ENCODE measurements around the gene HAGHL.

HAGHL gene

GRCh38 chr16:762595-763268, 35.8 kb downstream of the HAGHL start:
- no peak for ATAC-seq
- TF ChIP-seq CSRNP3 (CRISPR knock-in tag; IDR thresholded peaks at IDR 0.05), result no peak
- no peak for TF ChIP-seq TOX (CRISPR knock-in tag; IDR thresholded peaks at IDR 0.05; ENCODE audit: borderline replicate concordance)
- TF ChIP-seq ZNF70 (CRISPR knock-in tag; IDR thresholded peaks at IDR 0.05), result no peak
- TF ChIP-seq ESRRG (CRISPR knock-in tag; IDR thresholded peaks at IDR 0.05), result no peak
- no peak for TF ChIP-seq BACH2 (CRISPR knock-in tag; IDR thresholded peaks at IDR 0.05; ENCODE audit: borderline replicate concordance)
- TF ChIP-seq ZFP3 (CRISPR knock-in tag; IDR thresholded peaks at IDR 0.05), result no peak
- no peak for TF ChIP-seq PATZ1 (CRISPR knock-in tag; IDR thresholded peaks at IDR 0.05; ENCODE audit: borderline replicate concordance)
- TF ChIP-seq ZC3H10 (CRISPR knock-in tag; IDR thresholded peaks at IDR 0.05), result no peak
- TF ChIP-seq ZNF8 (CRISPR knock-in tag; IDR thresholded peaks at IDR 0.05), result no peak
- no peak for TF ChIP-seq RARB (CRISPR knock-in tag; IDR thresholded peaks at IDR 0.05)

- TF ChIP-seq TOX (CRISPR knock-in tag; IDR thresholded peaks at IDR 0.05; ENCODE audit: borderline replicate concordance), result no peak
- no peak for ATAC-seq
Measured at GRCh38 chr16:763369-764183, 36.7 kb downstream of the HAGHL start.

GRCh38 chr16:764184-764750, 37.4 kb downstream of the HAGHL start:
- TF ChIP-seq OSR1 (CRISPR knock-in tag; IDR thresholded peaks at IDR 0.05) (no peak), SNAI2 (CRISPR knock-in tag; IDR thresholded peaks at IDR 0.05) (no peak), CREB5 (CRISPR knock-in tag; IDR thresholded peaks at IDR 0.05; ENCODE audit: low read depth) (no peak)
- ATAC-seq, result no peak; the same call in 2 of the 3 replicates

GRCh38 chr16:764848-765487, 38.1 kb downstream of the HAGHL start:
- ATAC-seq, result no peak
- TF ChIP-seq PPARA (CRISPR knock-in tag; IDR thresholded peaks at IDR 0.05; ENCODE audit: borderline replicate concordance) (no peak), OSR1 (CRISPR knock-in tag; IDR thresholded peaks at IDR 0.05) (no peak), ISL1 (CRISPR knock-in tag; IDR thresholded peaks at IDR 0.05) (no peak), ARNTL (CRISPR knock-in tag; IDR thresholded peaks at IDR 0.05; ENCODE audit: borderline replicate concordance, low read depth) (no peak), ZC3H10 (CRISPR knock-in tag; IDR thresholded peaks at IDR 0.05) (no peak), TCF4 (CRISPR knock-in tag; IDR thresholded peaks at IDR 0.05; ENCODE audit: borderline replicate concordance) (no peak)

- TF ChIP-seq ZFP30 (CRISPR knock-in tag; IDR thresholded peaks at IDR 0.05), result no peak
- TF ChIP-seq CSDC2 (CRISPR knock-in tag; IDR thresholded peaks at IDR 0.05), result no peak
- no peak for TF ChIP-seq PATZ1 (CRISPR knock-in tag; IDR thresholded peaks at IDR 0.05; ENCODE audit: borderline replicate concordance)
- no peak for TF ChIP-seq ZNF565 (CRISPR knock-in tag; conservative IDR thresholded peaks at IDR 0.05; ENCODE audit: low read depth)
- no peak for ATAC-seq
Measured at GRCh38 chr16:765488-765865, 38.6 kb downstream of the HAGHL start.

Measured in SK-N-SH treated with all-trans-retinoic acid at 6 μM for 48 hours (cell line).